ENCODE measurements around the gene IL4.

IL4 gene

GRCh38 chr5:132673488-132673887 is 301 bp upstream of the IL4 start:
- peaks cover 24% of the 10 kb centered on the region for H3K4me1 ChIP-seq (ENCODE audit: insufficient read depth, poor library complexity, severe bottlenecking)
- no peaks in the 10 kb centered on the region for H3K36me3 ChIP-seq (ENCODE audit: low read depth)
- no peak overlapping the region for H3K4me3 ChIP-seq (ENCODE audit: severe bottlenecking)
- TF ChIP-seq CTCF (IDR thresholded peaks at IDR 0.05; ENCODE audit: poor library complexity, severe bottlenecking): no peak
- ATAC-seq (ENCODE audit: low read depth) (no peak), DNase-seq (ENCODE audit: low spot score) (no peak)
- H3K9me3 ChIP-seq (ENCODE audit: severe bottlenecking): no peaks in the 10 kb centered on the region
- H3K27me3 ChIP-seq (ENCODE audit: insufficient read depth, poor library complexity, severe bottlenecking): no peaks in the 10 kb centered on the region
- H3K27ac ChIP-seq (ENCODE audit: poor library complexity, severe bottlenecking): peak overlapping the region; percentile 86

- H3K9me3 ChIP-seq (ENCODE audit: severe bottlenecking): no peaks in the 10 kb centered on the region
- peak; percentile 76 for ATAC-seq (ENCODE audit: low read depth)
- TF ChIP-seq CTCF (IDR thresholded peaks at IDR 0.05; ENCODE audit: poor library complexity, severe bottlenecking): no peak
- DNase-seq (ENCODE audit: low spot score): no peak
- H3K27ac ChIP-seq (ENCODE audit: poor library complexity, severe bottlenecking): peak overlapping the region; percentile 86
- no peaks in the 10 kb centered on the region for H3K36me3 ChIP-seq (ENCODE audit: low read depth)
- H3K4me1 ChIP-seq (ENCODE audit: insufficient read depth, poor library complexity, severe bottlenecking): peaks cover 24% of the 10 kb centered on the region
- H3K4me3 ChIP-seq (ENCODE audit: severe bottlenecking): peak overlapping the region; percentile 2
- H3K27me3 ChIP-seq (ENCODE audit: insufficient read depth, poor library complexity, severe bottlenecking): no peaks in the 10 kb centered on the region
These were observed 1.1 kb downstream of the IL4 start for GRCh38 chr5:132674671-132675506.

GRCh38 chr5:132675936-132676689 is 2.3 kb downstream of the IL4 start:
- ATAC-seq (ENCODE audit: low read depth): no peak

GRCh38 chr5:132677191-132677590 is 3.4 kb downstream of the IL4 start:
- TF ChIP-seq CTCF (IDR thresholded peaks at IDR 0.05; ENCODE audit: poor library complexity, severe bottlenecking): peak; percentile 66
- peak overlapping the region; percentile 86 for H3K27ac ChIP-seq (ENCODE audit: poor library complexity, severe bottlenecking)
- DNase-seq (ENCODE audit: low spot score): peak; percentile 89
- no peaks in the 10 kb centered on the region for H3K27me3 ChIP-seq (ENCODE audit: insufficient read depth, poor library complexity, severe bottlenecking)
- peak; percentile 96 for ATAC-seq (ENCODE audit: low read depth)
- H3K9me3 ChIP-seq (ENCODE audit: severe bottlenecking): no peaks in the 10 kb centered on the region
- H3K4me1 ChIP-seq (ENCODE audit: insufficient read depth, poor library complexity, severe bottlenecking): peaks cover 24% of the 10 kb centered on the region
- no peaks in the 10 kb centered on the region for H3K36me3 ChIP-seq (ENCODE audit: low read depth)
- H3K4me3 ChIP-seq (ENCODE audit: severe bottlenecking): no peak overlapping the region

More at GRCh38 chr5:132675936-132676689, 2.3 kb downstream of the IL4 start:
- H3K4me3 ChIP-seq (ENCODE audit: severe bottlenecking): no peak overlapping the region
- TF ChIP-seq CTCF (IDR thresholded peaks at IDR 0.05; ENCODE audit: poor library complexity, severe bottlenecking): no peak
- no peaks in the 10 kb centered on the region for H3K36me3 ChIP-seq (ENCODE audit: low read depth)
- no peaks in the 10 kb centered on the region for H3K27me3 ChIP-seq (ENCODE audit: insufficient read depth, poor library complexity, severe bottlenecking)
- H3K9me3 ChIP-seq (ENCODE audit: severe bottlenecking): no peaks in the 10 kb centered on the region
- peaks cover 24% of the 10 kb centered on the region for H3K4me1 ChIP-seq (ENCODE audit: insufficient read depth, poor library complexity, severe bottlenecking)
- no peak for DNase-seq (ENCODE audit: low spot score)
- H3K27ac ChIP-seq (ENCODE audit: poor library complexity, severe bottlenecking): peak overlapping the region; percentile 86

Data from RWPE2 (cell line).